GM23338 (cell line): ENCODE results near the gene CD46.
"Not testable (repeated sequence)": the region's sequence is repeated elsewhere in the genome, so short reads cannot be mapped to it uniquely, and the experiment has no call there.

ENCODE experiments used
- CREB1 ChIP-seq: fragments of 250-450 bp; sonication (Bioruptor Pico); IDR thresholded peaks from 2 replicates; pipeline ENCODE4 v1.5.0; 2020; ENCODE audit warnings: low read depth, mild to moderate bottlenecking, moderate library complexity
- CTCF ChIP-seq, 2 experiments: fragments of 200-600 bp in 1 of 2; sonication (generic) in 1 of 2; conservative IDR thresholded peaks; 2 replicates each; pipeline versions ENCODE4 v1.5.1 to v1.6.1; 2016 to 2017; ENCODE audit warnings: antibody characterized with exemption in 2 of 2, low read depth in 2 of 2, mild to moderate bottlenecking in 2 of 2, moderate library complexity in 1 of 2
- EZH2 ChIP-seq: fragments of 200-600 bp; sonication (generic); IDR thresholded peaks from one replicate; pipeline ENCODE4 v1.8.0; 2017; ENCODE audit warnings: antibody characterized with exemption, mild to moderate bottlenecking, low read depth; ENCODE audit not compliant: unreplicated experiment
- EZH2phosphoT487 ChIP-seq: fragments of 200-600 bp; sonication (generic); IDR thresholded peaks from one replicate; pipeline ENCODE4 v1.8.1; 2018; ENCODE audit warnings: antibody characterized with exemption; ENCODE audit not compliant: unreplicated experiment
- POLR2AphosphoS5 ChIP-seq: IDR thresholded peaks from 2 replicates; pipeline ENCODE4 v1.6.1; 2016; ENCODE audit warnings: antibody characterized with exemption, low read depth
- REST ChIP-seq: IDR thresholded peaks from one replicate; pipeline ENCODE4 v1.6.1; 2018; ENCODE audit warnings: antibody characterized with exemption; ENCODE audit not compliant: unreplicated experiment
- ZNF331 ChIP-seq: fragments of 250-450 bp; sonication (Bioruptor Pico); IDR thresholded peaks from 2 replicates; pipeline ENCODE4 v1.5.0; 2020; ENCODE audit warnings: low read depth, mild to moderate bottlenecking, moderate library complexity

GRCh38 chr1:207776045-207776444, 24.2 kb downstream of the CD46 start:
- not testable (repeated sequence) for TF ChIP-seq POLR2AphosphoS5; CTCF (conservative IDR thresholded peaks at IDR 0.05; ENCODE audit: low read depth in 2 of 2); EZH2; EZH2phosphoT487; REST; ZNF331 (CRISPR knock-in tag); CREB1 (CRISPR knock-in tag)
